MM.1S (cell line): ENCODE measurements around the gene ARL8B.
"Not testable (repeated sequence)": the region's sequence is repeated elsewhere in the genome, so short reads cannot be mapped to it uniquely, and the experiment has no call there.

Experiments used
- DNase-seq: peaks from one replicate; pipeline ENCODE4 v3.0.0-alpha.2; 2015
- H2AFZ ChIP-seq: fragments of 300-600 bp; sonication (generic); 2 replicates; pipeline ENCODE4 v1.6.0; 2016; ENCODE audit warnings: antibody characterized with exemption, low read length
- H3F3A ChIP-seq: fragments of 300-600 bp; sonication (generic); 2 replicates; pipeline ENCODE4 v1.6.1; 2016; ENCODE audit warnings: mild to moderate bottlenecking, antibody characterized with exemption, low read length, moderate library complexity, mixed read lengths; ENCODE audit not compliant: insufficient read depth
- H3K27ac ChIP-seq: fragments of 300-600 bp; sonication (generic); 2 replicates; pipeline ENCODE4 v1.5.1; 2016; ENCODE audit warnings: mild to moderate bottlenecking, low read length
- H3K27me3 ChIP-seq: fragments of 300-600 bp; sonication (generic); replicated peaks from 2 replicates; pipeline ENCODE4 v1.6.0; 2016; ENCODE audit warnings: low read length; ENCODE audit not compliant: insufficient read depth
- H3K36me3 ChIP-seq: fragments of 300-600 bp; sonication (generic); replicated peaks from 2 replicates; pipeline ENCODE4 v1.6.1; 2016; ENCODE audit warnings: mild to moderate bottlenecking, low read length, mixed read lengths; ENCODE audit not compliant: insufficient read depth
- H3K4me1 ChIP-seq: fragments of 300-600 bp; sonication (generic); 2 replicates; pipeline ENCODE4 v1.6.1; 2016; ENCODE audit warnings: low read length, mixed read lengths
- H3K4me2 ChIP-seq: fragments of 300-600 bp; sonication (generic); 2 replicates; pipeline ENCODE4 v1.6.0; 2016; ENCODE audit warnings: low read depth, low read length
- H3K4me3 ChIP-seq: fragments of 300-600 bp; sonication (generic); 2 replicates; pipeline ENCODE4 v1.5.1; 2016; ENCODE audit warnings: low read length, mixed read lengths
- H3K79me2 ChIP-seq: fragments of 300-600 bp; sonication (generic); 2 replicates; pipeline ENCODE4 v1.6.1; 2016; ENCODE audit warnings: mixed run types, low read length, mixed read lengths
- H3K9ac ChIP-seq: fragments of 300-600 bp; sonication (generic); 2 replicates; pipeline ENCODE4 v1.6.1; 2016; ENCODE audit warnings: low read length, mixed read lengths
- H3K9me2 ChIP-seq: fragments of 300-600 bp; sonication (generic); replicated peaks from 2 replicates; pipeline ENCODE4 v1.6.1; 2016; ENCODE audit warnings: mild to moderate bottlenecking, low read length, mixed read lengths; ENCODE audit not compliant: insufficient read depth
- H3K9me3 ChIP-seq: fragments of 300-600 bp; sonication (generic); replicated peaks from 2 replicates; pipeline ENCODE4 v1.6.1; 2016; ENCODE audit warnings: mild to moderate bottlenecking, low read length, mixed read lengths; ENCODE audit not compliant: insufficient read depth
- H4K20me1 ChIP-seq: fragments of 300-600 bp; sonication (generic); 2 replicates; pipeline ENCODE4 v1.6.1; 2016; ENCODE audit warnings: mild to moderate bottlenecking, low read length, moderate library complexity, mixed read lengths; ENCODE audit not compliant: insufficient read depth
- CTCF ChIP-seq: fragments of 300-600 bp; sonication (generic); IDR thresholded peaks from 2 replicates; pipeline ENCODE4 v1.5.1; 2016; ENCODE audit warnings: antibody characterized with exemption, low read length, mixed read lengths
- EZH2 ChIP-seq: fragments of 300-600 bp; sonication (generic); optimal IDR thresholded peaks from 2 replicates; pipeline ENCODE3; 2017; ENCODE audit warnings: low read depth, mild to moderate bottlenecking, antibody characterized with exemption, low read length, mixed read lengths
- EZH2phosphoT487 ChIP-seq: fragments of 300-600 bp; sonication (generic); IDR thresholded peaks from 2 replicates; pipeline ENCODE4 v1.6.1; 2018; ENCODE audit warnings: antibody characterized with exemption, low read length

ARL8B gene

DNA sequence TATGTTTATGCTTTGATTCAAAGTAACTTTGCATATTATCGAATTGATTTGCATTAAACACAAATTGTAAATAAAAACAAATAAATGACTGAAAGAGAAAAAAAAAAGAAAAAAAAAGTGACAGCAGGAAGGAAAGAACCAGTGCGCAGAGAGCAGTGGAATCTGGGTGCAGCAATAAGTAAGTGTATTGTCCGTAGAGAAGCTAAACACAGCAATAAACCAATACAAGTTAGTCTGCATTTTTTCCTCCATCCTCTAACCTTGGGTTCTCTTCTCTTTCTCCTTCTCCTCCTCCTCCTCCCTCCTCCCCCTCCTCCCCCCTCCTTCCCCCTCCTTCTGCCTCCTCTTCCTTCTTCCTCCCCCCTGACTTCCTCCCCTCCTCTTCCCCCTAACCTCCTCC is 18.3 kb upstream of the ARL8B start:
- no peaks in the 10 kb centered on the region for H3K27me3 ChIP-seq
- H3K9me2 ChIP-seq: no peaks in the 10 kb centered on the region
- TF ChIP-seq EZH2 (no peak), EZH2phosphoT487 (no peak), CTCF (no peak)
- H3K36me3 ChIP-seq: no peaks in the 10 kb centered on the region
- H3K79me2 ChIP-seq: no peaks in the 10 kb centered on the region
- no peak overlapping the region for H3K27ac ChIP-seq
- H3F3A ChIP-seq: no peaks in the 10 kb centered on the region
- no peak for DNase-seq
- no peaks in the 10 kb centered on the region for H3K9me3 ChIP-seq
- H3K9ac ChIP-seq: no peak overlapping the region
- no peaks in the 10 kb centered on the region for H4K20me1 ChIP-seq
- no peaks in the 10 kb centered on the region for H3K4me1 ChIP-seq
- H3K4me2 ChIP-seq: no peak overlapping the region
- H2AFZ ChIP-seq: no peak overlapping the region
- no peak overlapping the region for H3K4me3 ChIP-seq

GRCh38 chr3:5105050-5105449 is 17.0 kb upstream of the ARL8B start:
- TF ChIP-seq CTCF (no peak), EZH2 (no peak), EZH2phosphoT487 (no peak)

GRCh38 chr3:5106371-5106770 is 15.7 kb upstream of the ARL8B start:
- H3K4me3 ChIP-seq, H3K36me3 ChIP-seq, H3K4me2 ChIP-seq, DNase-seq, H3F3A ChIP-seq, H3K9me2 ChIP-seq, H4K20me1 ChIP-seq, H2AFZ ChIP-seq, H3K27me3 ChIP-seq, H3K79me2 ChIP-seq, H3K9ac ChIP-seq, H3K27ac ChIP-seq, H3K9me3 ChIP-seq, H3K4me1 ChIP-seq: not testable (repeated sequence)

More at GRCh38 chr3:5105050-5105449, 17.0 kb upstream of the ARL8B start:
- Histone ChIP-seq H4K20me1 (no peaks in the 10 kb centered on the region), H2AFZ (no peak overlapping the region), H3K9me2 (no peaks in the 10 kb centered on the region), H3K79me2 (no peaks in the 10 kb centered on the region), H3K4me2 (no peak overlapping the region), H3F3A (no peaks in the 10 kb centered on the region), H3K27ac (no peak overlapping the region), H3K9ac (no peak overlapping the region), H3K36me3 (no peaks in the 10 kb centered on the region), H3K27me3 (no peaks in the 10 kb centered on the region), H3K4me1 (no peaks in the 10 kb centered on the region), H3K9me3 (no peaks in the 10 kb centered on the region), H3K4me3 (no peak overlapping the region)
- no peak for DNase-seq

- not testable (repeated sequence) for H3K4me3 ChIP-seq, DNase-seq, H3K9me3 ChIP-seq, H3K79me2 ChIP-seq, H3K36me3 ChIP-seq, H3K4me2 ChIP-seq, H3K27me3 ChIP-seq, H2AFZ ChIP-seq, H3K9me2 ChIP-seq, H3K4me1 ChIP-seq, H3K27ac ChIP-seq, H3F3A ChIP-seq, H3K9ac ChIP-seq, H4K20me1 ChIP-seq
Observed at GRCh38 chr3:5106933-5107334, 15.2 kb upstream of the ARL8B start.
